Neuronal stem cell (in vitro differentiated cells): ENCODE data around the gene LRRC61.

Source experiments
- DNase-seq: peaks from one replicate; pipeline ENCODE4 v3.0.0-alpha.2; 2013; ENCODE audit warnings: low spot score
- H2AFZ ChIP-seq: one replicate; pipeline ENCODE4 v1.6.1; 2013; ENCODE audit warnings: mild to moderate bottlenecking, low read length, inconsistent platforms
- H2AK5ac ChIP-seq: 2 replicates; pipeline ENCODE4 v1.6.1; 2013; ENCODE audit warnings: low read depth, mild to moderate bottlenecking, inconsistent platforms, low read length, moderate library complexity, mixed read lengths
- H2BK120ac ChIP-seq: 2 replicates; pipeline ENCODE4 v1.6.1; 2013; ENCODE audit warnings: low read depth, mild to moderate bottlenecking, inconsistent platforms, low read length, moderate library complexity, mixed read lengths
- H2BK12ac ChIP-seq: one replicate; pipeline ENCODE4 v1.6.1; 2013; ENCODE audit warnings: low read length, inconsistent platforms
- H2BK15ac ChIP-seq: 2 replicates; pipeline ENCODE4 v1.6.1; 2013; ENCODE audit warnings: mild to moderate bottlenecking, low read length, inconsistent platforms, mixed read lengths
- H2BK5ac ChIP-seq: one replicate; pipeline ENCODE4 v1.6.1; 2013; ENCODE audit warnings: inconsistent platforms, mild to moderate bottlenecking, low read length, moderate library complexity
- H3K14ac ChIP-seq: one replicate; pipeline ENCODE4 v1.6.1; 2013; ENCODE audit warnings: low read length, inconsistent platforms
- H3K18ac ChIP-seq: 2 replicates; pipeline ENCODE4 v1.6.1; 2013; ENCODE audit warnings: low read length, inconsistent platforms
- H3K23ac ChIP-seq: 2 replicates; pipeline ENCODE4 v1.6.1; 2013; ENCODE audit warnings: low read depth, mild to moderate bottlenecking, mixed read lengths, low read length, inconsistent platforms; ENCODE audit not compliant: poor library complexity
- H3K27ac ChIP-seq: replicated peaks from 3 replicates; pipeline ENCODE4 v1.5.1; 2013; ENCODE audit warnings: low read length, inconsistent platforms
- H3K27me3 ChIP-seq, 3 experiments: 2 replicates each; pipeline ENCODE4 v1.6.1; 2013; ENCODE audit warnings: low read length in 3 of 3, mild to moderate bottlenecking in 2 of 3, inconsistent platforms in 1 of 3, low read depth in 1 of 3, mixed read lengths in 1 of 3, moderate library complexity in 1 of 3; ENCODE audit not compliant: control insufficient read depth in 3 of 3, insufficient read depth in 3 of 3
- H3K36me3 ChIP-seq, 2 donors: replicated peaks in 1 of 2; 2 replicates each; pipeline ENCODE4 v1.6.1; 2013; ENCODE audit warnings: low read length in 2 of 2; ENCODE audit not compliant: control insufficient read depth in 2 of 2, insufficient read depth in 2 of 2
- H3K4ac ChIP-seq: 2 replicates; pipeline ENCODE4 v1.6.1; 2013; ENCODE audit warnings: inconsistent platforms, mild to moderate bottlenecking, low read length, moderate library complexity
- H3K4me1 ChIP-seq, 2 donors: 1 replicate in 1 of 2; 2 replicates in 1 of 2; pipeline ENCODE4 v1.6.1; 2013; ENCODE audit warnings: low read length in 2 of 2, low read depth in 1 of 2; ENCODE audit not compliant: control insufficient read depth in 2 of 2, insufficient read depth in 1 of 2
- H3K4me2 ChIP-seq: one replicate; pipeline ENCODE4 v1.6.1; 2013; ENCODE audit warnings: mild to moderate bottlenecking, low read length, inconsistent platforms; ENCODE audit not compliant: insufficient read depth, poor library complexity, severe bottlenecking
- H3K4me3 ChIP-seq, 2 donors: 2 replicates each; pipeline ENCODE4 v1.5.1; 2013; ENCODE audit warnings: low read length in 2 of 2, mild to moderate bottlenecking in 2 of 2, inconsistent platforms in 1 of 2, moderate library complexity in 1 of 2
- H3K79me1 ChIP-seq: one replicate; pipeline ENCODE4 v1.6.1; 2013; ENCODE audit warnings: low read depth, mild to moderate bottlenecking, inconsistent platforms, low read length, moderate library complexity
- H3K9ac ChIP-seq: one replicate; pipeline ENCODE4 v1.6.1; 2013; ENCODE audit warnings: mild to moderate bottlenecking, low read depth, low read length, inconsistent platforms; ENCODE audit not compliant: poor library complexity
- H3K9me3 ChIP-seq, 2 donors: replicated peaks in 1 of 2; 2 replicates each; pipeline versions ENCODE3 to v1.6.1; 2013; ENCODE audit warnings: low read length in 2 of 2, mild to moderate bottlenecking in 2 of 2, inconsistent platforms in 1 of 2, low read depth in 1 of 2, mixed read lengths in 1 of 2, moderate library complexity in 1 of 2; ENCODE audit not compliant: control insufficient read depth in 2 of 2, insufficient read depth in 1 of 2
- H4K8ac ChIP-seq: one replicate; pipeline ENCODE4 v1.6.1; 2013; ENCODE audit warnings: low read depth, mild to moderate bottlenecking, inconsistent platforms, low read length, moderate library complexity
- H4K91ac ChIP-seq: one replicate; pipeline ENCODE4 v1.6.1; 2013; ENCODE audit warnings: low read length, low read depth, mild to moderate bottlenecking, inconsistent platforms; ENCODE audit not compliant: poor library complexity
- WGBS, 2 donors: extraction: QIAGEN DNeasy Blood & Tissue Kit; methylation state at CpG; one replicate each; pipeline ENCODE4 v1.1.7; 2013; ENCODE audit warnings: missing lambda C conversion rate in 2 of 2, mixed read lengths in 1 of 2; ENCODE audit not compliant: insufficient read length in 2 of 2, insufficient replicate concordance in 1 of 2; ENCODE audit errors: extremely low coverage in 2 of 2; 5-methylcytosine and 5-hydroxymethylcytosine counted together

The LRRC61 gene

DNA sequence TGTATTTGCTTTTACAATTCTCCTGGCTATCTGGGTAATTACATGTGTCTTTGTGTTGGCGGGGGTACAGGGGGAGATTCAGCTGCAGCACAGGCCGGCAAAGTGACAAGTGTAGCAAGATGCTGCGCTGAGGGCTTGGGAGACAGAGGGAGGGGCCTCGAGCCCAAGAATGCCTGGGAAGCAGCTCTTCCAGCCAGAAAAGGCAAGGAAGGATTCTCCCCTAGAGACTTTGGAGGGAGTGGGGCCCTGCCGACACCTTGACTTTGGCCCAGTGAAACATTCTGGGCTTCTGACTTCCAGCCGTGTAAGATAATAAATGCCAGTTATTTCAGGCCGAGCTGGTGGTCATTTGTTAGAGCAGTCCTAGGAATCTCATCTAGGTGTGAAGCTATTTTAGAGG, 38.2 kb downstream of the LRRC61 start:
- no peak overlapping the region for H3K9ac ChIP-seq
- H3K36me3 ChIP-seq, result no peaks in the 10 kb centered on the region
- H4K8ac ChIP-seq, result no peak overlapping the region
- H2BK12ac ChIP-seq, result no peak overlapping the region
- H3K4ac ChIP-seq, result no peak overlapping the region
- H3K27ac ChIP-seq, result no peak overlapping the region
- H3K27me3 ChIP-seq, result no peaks in the 10 kb centered on the region
- no peak overlapping the region for H4K91ac ChIP-seq
- no peak overlapping the region for H3K18ac ChIP-seq
- H2BK15ac ChIP-seq, result no peak overlapping the region
- no CpG with 5 or more reads among the region's 7 CpGs for WGBS, 2 donors
- no peak overlapping the region for H3K14ac ChIP-seq
- H2BK5ac ChIP-seq, result no peak overlapping the region
- no peak overlapping the region for H3K4me3 ChIP-seq
- H3K4me1 ChIP-seq, result peaks cover 10 to 20% of the 10 kb centered on the region in 2 donors
- no peak overlapping the region for H3K4me2 ChIP-seq
- H2AFZ ChIP-seq, result peak overlapping the region; percentile 74
- no peak for DNase-seq
- no peak overlapping the region for H2AK5ac ChIP-seq
- H3K79me1 ChIP-seq, result no peaks in the 10 kb centered on the region
- no peak overlapping the region for H3K23ac ChIP-seq
- H3K9me3 ChIP-seq, result no peaks in the 10 kb centered on the region
- no peak overlapping the region for H2BK120ac ChIP-seq

DNA sequence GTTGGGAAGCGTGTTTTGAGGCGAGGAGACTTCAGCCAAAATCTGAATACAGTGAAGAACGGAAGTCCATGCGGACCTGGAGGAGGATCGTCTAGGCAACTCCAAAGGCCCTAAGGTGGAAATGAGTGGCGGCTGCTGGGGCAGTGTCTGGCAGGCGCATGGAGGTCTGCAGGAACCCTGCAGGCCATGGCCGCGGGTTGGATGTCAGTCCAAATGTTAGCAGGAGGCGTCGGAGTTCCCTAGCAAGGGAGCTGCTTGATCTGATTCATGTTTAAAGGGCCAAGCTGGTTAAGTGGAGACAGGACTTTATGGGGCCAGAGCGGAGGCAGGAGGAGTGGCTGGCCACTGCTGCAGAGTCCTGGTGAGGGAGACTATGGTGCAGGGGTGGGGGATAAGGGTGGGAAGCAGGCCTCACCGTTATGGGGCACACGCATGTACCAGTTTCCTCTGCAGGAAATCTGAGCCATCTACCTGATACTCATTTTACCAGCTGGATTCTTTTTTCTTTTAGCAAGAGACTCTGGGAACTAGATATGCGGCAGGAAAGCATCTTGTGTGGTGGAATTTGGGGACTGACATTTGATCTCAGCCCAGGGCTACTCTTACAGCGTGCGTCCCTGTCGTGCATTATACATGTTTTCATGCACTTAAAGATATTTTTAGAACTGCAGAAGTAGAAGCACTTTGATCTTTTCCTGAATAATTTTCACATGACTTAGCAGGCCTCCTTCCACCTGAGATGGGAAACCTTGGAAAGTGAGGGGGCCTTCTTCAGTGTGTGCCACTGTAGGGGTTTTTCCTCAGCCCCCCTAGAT, 38.9 kb downstream of the LRRC61 start:
- Histone ChIP-seq H3K9ac (peak overlapping the region; percentile 10), H2BK12ac (no peak overlapping the region), H4K91ac (no peak overlapping the region), H2BK120ac (peak overlapping the region; percentile 25), H3K23ac (no peak overlapping the region), H2AFZ (peak overlapping the region; percentile 74), H2BK5ac (no peak overlapping the region), H2BK15ac (no peak overlapping the region), H3K27me3 (no peaks in the 10 kb centered on the region), H3K4ac (no peak overlapping the region), H3K79me1 (no peaks in the 10 kb centered on the region), H3K9me3 (no peaks in the 10 kb centered on the region), H4K8ac (no peak overlapping the region), H3K4me2 (no peak overlapping the region), H2AK5ac (peak overlapping the region; percentile 73), H3K14ac (no peak overlapping the region), H3K18ac (peak overlapping the region; percentile 73), H3K4me3 (no peak overlapping the region), H3K36me3 (no peaks in the 10 kb centered on the region), H3K4me1 (peaks cover 10 to 20% of the 10 kb centered on the region in 2 donors), H3K27ac (no peak overlapping the region)
- WGBS, 2 donors, result no CpG with 5 or more reads among the region's 18 CpGs
- DNase-seq, result no peak

DNA sequence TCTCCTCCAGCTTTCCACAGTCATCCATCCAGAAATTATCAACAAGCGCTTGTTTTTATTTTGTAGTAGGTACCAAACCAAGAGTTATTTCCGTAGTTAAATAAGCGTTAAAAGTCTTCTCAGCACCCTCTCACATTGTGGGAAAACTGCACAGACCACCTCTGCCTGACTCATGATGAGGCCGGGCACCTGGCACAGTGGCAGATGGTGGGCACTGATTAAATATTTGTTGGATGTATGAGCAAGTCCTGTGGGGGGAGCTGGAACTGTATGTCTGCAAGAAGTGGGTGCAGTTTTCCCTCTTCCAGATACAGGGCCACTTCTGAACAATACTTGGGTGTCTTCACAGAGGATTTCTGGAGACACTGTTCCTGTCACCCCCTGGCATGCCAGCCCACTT, 40.2 kb downstream of the LRRC61 start:
- Histone ChIP-seq H4K8ac (no peak overlapping the region), H3K23ac (no peak overlapping the region), H2AFZ (peak overlapping the region; percentile 13), H2AK5ac (peak overlapping the region; percentile 6), H3K4ac (no peak overlapping the region), H3K36me3 (no peaks in the 10 kb centered on the region), H2BK120ac (no peak overlapping the region), H3K79me1 (no peaks in the 10 kb centered on the region), H2BK15ac (no peak overlapping the region), H3K4me1 (peaks cover 10 to 24% of the 10 kb centered on the region in 2 donors), H3K9ac (no peak overlapping the region), H3K14ac (no peak overlapping the region), H3K4me3 (no peak overlapping the region), H3K4me2 (no peak overlapping the region), H3K27me3 (no peaks in the 10 kb centered on the region), H4K91ac (no peak overlapping the region), H3K18ac (no peak overlapping the region), H2BK12ac (no peak overlapping the region), H3K27ac (no peak overlapping the region), H2BK5ac (no peak overlapping the region), H3K9me3 (no peaks in the 10 kb centered on the region)
- no CpG with 5 or more reads among the region's 4 CpGs for WGBS, 2 donors
- no peak for DNase-seq

DNA sequence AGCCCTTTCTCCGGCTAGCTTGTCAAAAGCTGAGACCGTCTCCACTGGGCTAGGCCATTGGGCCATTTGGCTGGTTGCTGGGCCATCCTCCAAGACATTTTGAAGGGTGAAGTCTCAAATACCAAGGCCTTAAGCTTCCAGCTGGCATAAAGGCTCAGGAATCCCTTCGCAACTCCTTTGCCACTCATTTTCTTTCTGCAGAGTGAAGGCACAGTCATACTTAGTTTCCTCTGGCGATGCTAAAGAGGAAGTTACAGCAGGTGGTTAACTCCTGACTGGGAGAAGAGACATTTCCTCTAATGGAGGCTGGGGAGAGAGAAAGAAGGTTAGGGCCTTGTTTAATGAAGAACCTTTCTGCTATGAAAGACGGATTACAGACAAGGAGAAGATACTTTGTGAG, 40.7 kb downstream of the LRRC61 start:
- no peak overlapping the region for H3K27ac ChIP-seq
- no peaks in the 10 kb centered on the region for H3K9me3 ChIP-seq
- H3K36me3 ChIP-seq, result no peaks in the 10 kb centered on the region
- H3K4me2 ChIP-seq, result no peak overlapping the region
- WGBS, 2 donors, result no CpG with 5 or more reads among the region's 5 CpGs
- H3K4ac ChIP-seq, result no peak overlapping the region
- no peak overlapping the region for H3K9ac ChIP-seq
- no peak overlapping the region for H3K18ac ChIP-seq
- H4K8ac ChIP-seq, result no peak overlapping the region
- H3K4me3 ChIP-seq, result no peak overlapping the region
- H3K23ac ChIP-seq, result no peak overlapping the region
- no peak overlapping the region for H3K14ac ChIP-seq
- H3K27me3 ChIP-seq, result no peaks in the 10 kb centered on the region
- H2AFZ ChIP-seq, result peak overlapping the region; percentile 13
- no peak overlapping the region for H2BK120ac ChIP-seq
- H2BK15ac ChIP-seq, result no peak overlapping the region
- H2BK12ac ChIP-seq, result no peak overlapping the region
- H2BK5ac ChIP-seq, result no peak overlapping the region
- peaks cover 10 to 24% of the 10 kb centered on the region in 2 donors for H3K4me1 ChIP-seq
- no peak overlapping the region for H4K91ac ChIP-seq
- peak overlapping the region; percentile 6 for H2AK5ac ChIP-seq
- peaks cover under 1% of the 10 kb centered on the region for H3K79me1 ChIP-seq
- no peak for DNase-seq
